ENCODE data around the gene MAS1L.

GRCh38 chr6:29517728-29518440 lies 30.1 kb upstream of the MAS1L start:
- TF ChIP-seq GATA2 (IDR thresholded peaks at IDR 0.05; ENCODE audit: low read depth, low read length) (no peak), GATA3 (IDR thresholded peaks at IDR 0.05; ENCODE audit: low read depth, low read length) (no peak)
